Activated CD8-positive, alpha-beta memory T cell treated with anti-CD3 and anti-CD28 coated beads, Interleukin-2, amount 10 ng/mL, durations not matched to agents 7 days and 5 days (primary cell): ENCODE data around the gene SYS1. TPM values are rescaled to one million over a fixed set of nuclear protein-coding genes. Genes with fewer than 3 reads are reported as not detected.

Experiments
- ATAC-seq: fragments of 150-1000 bp; cut with Tn5 transposase; one replicate; pipeline ENCODE4 v1.10.0; 2021; ENCODE audit warnings: moderate library complexity
- CTCF ChIA-PET: fragments of 350-600 bp; sonication (Branson Sonifier 250); formaldehyde crosslinking; loops from one replicate; lab custom pipeline; 2021; ENCODE audit warnings: antibody characterized with exemption; lab: Charles Lee
- DNase-seq: peaks from one replicate; pipeline ENCODE4 v3.0.0-alpha.2; 2020
- H3K27ac Mint-ChIP-seq: one replicate; pipeline ENCODE4 v1.8.0; 2021; ENCODE audit warnings: mild to moderate bottlenecking, mixed read lengths
- H3K27me3 Mint-ChIP-seq: one replicate; pipeline ENCODE4 v1.8.0; 2021; ENCODE audit warnings: mixed read lengths
- H3K36me3 Mint-ChIP-seq: one replicate; pipeline ENCODE4 v1.8.0; 2021; ENCODE audit warnings: mild to moderate bottlenecking, mixed read lengths
- H3K4me1 Mint-ChIP-seq: one replicate; pipeline ENCODE4 v1.8.0; 2021; ENCODE audit warnings: mixed read lengths
- H3K4me3 Mint-ChIP-seq: one replicate; pipeline ENCODE4 v1.8.0; 2021; ENCODE audit warnings: mild to moderate bottlenecking, moderate library complexity, mixed read lengths
- H3K9me3 Mint-ChIP-seq: one replicate; pipeline ENCODE4 v1.8.0; 2022; ENCODE audit warnings: low read depth, mixed read lengths
- total RNA-seq, 2 experiments: library from RNA; stranded (reverse); gene quantifications; one replicate each; pipeline ENCODE4 v1.2.3, GENCODE V29; 2021

SYS1 gene
- total RNA-seq, 2 experiments from 2014 or later = 19.6 to 24.9 TPM

GRCh38 chr20:45329497-45330319 lies 33.2 kb upstream of the SYS1 start:
- CTCF ChIA-PET = no interaction called here
- H3K36me3 Mint-ChIP-seq = peaks cover 4% of the 10 kb centered on the region
- no peak overlapping the region for H3K4me3 Mint-ChIP-seq
- ATAC-seq (no peak), DNase-seq (no peak)
- H3K27ac Mint-ChIP-seq = no peak overlapping the region
- no peaks in the 10 kb centered on the region for H3K9me3 Mint-ChIP-seq
- no peaks in the 10 kb centered on the region for H3K4me1 Mint-ChIP-seq
- no peaks in the 10 kb centered on the region for H3K27me3 Mint-ChIP-seq

DNA sequence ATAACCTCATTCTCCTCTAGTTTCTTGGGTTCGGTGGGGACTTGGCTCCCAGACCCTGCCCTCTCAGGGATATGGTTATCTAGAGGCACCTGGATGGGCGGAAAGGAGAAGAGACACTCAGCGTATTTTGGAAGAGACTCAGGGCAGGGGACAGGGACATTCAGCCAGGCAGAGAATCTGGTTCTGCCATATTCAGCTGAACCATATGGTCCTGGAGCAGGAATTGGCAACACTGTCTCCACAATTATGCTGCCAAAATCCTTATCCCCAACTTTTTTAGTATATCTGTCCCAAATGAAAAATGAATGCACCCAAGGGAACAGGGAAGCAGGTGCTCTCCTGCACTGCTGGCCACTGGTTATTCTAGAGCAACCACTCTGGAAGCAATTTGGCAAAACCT lies 32.5 kb upstream of the SYS1 start:
- Mint-ChIP-seq H3K27me3 (no peaks in the 10 kb centered on the region), H3K4me3 (no peak overlapping the region), H3K36me3 (peaks cover 4% of the 10 kb centered on the region), H3K27ac (no peak overlapping the region), H3K4me1 (no peaks in the 10 kb centered on the region), H3K9me3 (no peaks in the 10 kb centered on the region)
- CTCF ChIA-PET = no interaction called here
- ATAC-seq = no peak
- DNase-seq = no peak

GRCh38 chr20:45336530-45337366 lies 26.2 kb upstream of the SYS1 start:
- H3K4me3 Mint-ChIP-seq = no peak overlapping the region
- no peak for ATAC-seq

GRCh38 chr20:45337367-45338120 lies 25.4 kb upstream of the SYS1 start:
- H3K27me3 Mint-ChIP-seq = no peaks in the 10 kb centered on the region
- H3K4me1 Mint-ChIP-seq = peaks cover 7% of the 10 kb centered on the region
- H3K9me3 Mint-ChIP-seq = no peaks in the 10 kb centered on the region
- ATAC-seq = no peak
- H3K4me3 Mint-ChIP-seq = no peak overlapping the region
- CTCF ChIA-PET = interaction anchor here (1.1 to 2.1 kb wide), 2 partner anchors 25 to 99 kb away, joined by 3 to 8 read pairs; partner anchors contain the start of gene SYS1
- no peaks in the 10 kb centered on the region for H3K36me3 Mint-ChIP-seq
- no peak for DNase-seq
- H3K27ac Mint-ChIP-seq = no peak overlapping the region

More at GRCh38 chr20:45336530-45337366, 26.2 kb upstream of the SYS1 start:
- DNase-seq = no peak
- no peaks in the 10 kb centered on the region for H3K36me3 Mint-ChIP-seq
- H3K27me3 Mint-ChIP-seq = no peaks in the 10 kb centered on the region
- H3K9me3 Mint-ChIP-seq = no peaks in the 10 kb centered on the region
- CTCF ChIA-PET = interaction anchor here (1.1 to 2.1 kb wide), 2 partner anchors 26 to 100 kb away, joined by 3 to 8 read pairs; partner anchors contain the start of gene SYS1
- peaks cover 5% of the 10 kb centered on the region for H3K4me1 Mint-ChIP-seq
- H3K27ac Mint-ChIP-seq = no peak overlapping the region

GRCh38 chr20:45338121-45339030 lies 24.6 kb upstream of the SYS1 start:
- DNase-seq (no peak), ATAC-seq (no peak)
- H3K27ac Mint-ChIP-seq = no peak overlapping the region
- CTCF ChIA-PET = interaction anchor here (1.1 to 2.1 kb wide), 2 partner anchors 44 to 99 kb away, joined by 3 to 8 read pairs; no protein-coding TSS in a partner anchor
- no peaks in the 10 kb centered on the region for H3K27me3 Mint-ChIP-seq
- peaks cover 12% of the 10 kb centered on the region for H3K4me1 Mint-ChIP-seq
- no peak overlapping the region for H3K4me3 Mint-ChIP-seq
- H3K9me3 Mint-ChIP-seq = no peaks in the 10 kb centered on the region
- H3K36me3 Mint-ChIP-seq = no peaks in the 10 kb centered on the region

GRCh38 chr20:45339084-45339483 lies 23.9 kb upstream of the SYS1 start:
- Mint-ChIP-seq H3K4me1 (peaks cover 12% of the 10 kb centered on the region), H3K27me3 (no peaks in the 10 kb centered on the region), H3K9me3 (no peaks in the 10 kb centered on the region), H3K27ac (no peak overlapping the region), H3K36me3 (no peaks in the 10 kb centered on the region), H3K4me3 (no peak overlapping the region)
- ATAC-seq = no peak
- no peak for DNase-seq
- CTCF ChIA-PET = interaction anchor here (1.1 kb wide), 2 partner anchors 35 to 45 kb away, joined by 3 to 5 read pairs; no protein-coding TSS in a partner anchor

- ATAC-seq (no peak), DNase-seq (no peak)
- peaks cover 16% of the 10 kb centered on the region for H3K4me1 Mint-ChIP-seq
- H3K9me3 Mint-ChIP-seq = no peaks in the 10 kb centered on the region
- H3K27ac Mint-ChIP-seq = no peak overlapping the region
- H3K27me3 Mint-ChIP-seq = no peaks in the 10 kb centered on the region
- H3K36me3 Mint-ChIP-seq = no peaks in the 10 kb centered on the region
- CTCF ChIA-PET = interaction anchor here (1.1 kb wide), 2 partner anchors 34 to 46 kb away, joined by 3 to 5 read pairs; no protein-coding TSS in a partner anchor
- no peak overlapping the region for H3K4me3 Mint-ChIP-seq
These were observed 23.2 kb upstream of the SYS1 start for GRCh38 chr20:45339799-45340198.

GRCh38 chr20:45340236-45340847 lies 22.6 kb upstream of the SYS1 start:
- H3K9me3 Mint-ChIP-seq = no peaks in the 10 kb centered on the region
- no peak overlapping the region for H3K4me3 Mint-ChIP-seq
- CTCF ChIA-PET = interaction anchor here (1.1 to 1.2 kb wide), 2 partner anchors 16 to 33 kb away, joined by 3 to 5 read pairs; no protein-coding TSS in a partner anchor
- H3K27ac Mint-ChIP-seq = no peak overlapping the region
- DNase-seq (no peak), ATAC-seq (no peak)
- H3K36me3 Mint-ChIP-seq = no peaks in the 10 kb centered on the region
- peaks cover 21% of the 10 kb centered on the region for H3K4me1 Mint-ChIP-seq
- H3K27me3 Mint-ChIP-seq = no peaks in the 10 kb centered on the region

GRCh38 chr20:45340951-45341350 lies 22.0 kb upstream of the SYS1 start:
- H3K4me1 Mint-ChIP-seq = peaks cover 25% of the 10 kb centered on the region
- H3K4me3 Mint-ChIP-seq = no peak overlapping the region
- CTCF ChIA-PET = interaction anchor here (0.7 to 1.6 kb wide), 3 partner anchors 17 to 108 kb away, joined by 3 read pairs; no protein-coding TSS in a partner anchor
- no peaks in the 10 kb centered on the region for H3K36me3 Mint-ChIP-seq
- ATAC-seq (no peak), DNase-seq (no peak)
- no peak overlapping the region for H3K27ac Mint-ChIP-seq
- H3K27me3 Mint-ChIP-seq = no peaks in the 10 kb centered on the region
- H3K9me3 Mint-ChIP-seq = no peaks in the 10 kb centered on the region

DNA sequence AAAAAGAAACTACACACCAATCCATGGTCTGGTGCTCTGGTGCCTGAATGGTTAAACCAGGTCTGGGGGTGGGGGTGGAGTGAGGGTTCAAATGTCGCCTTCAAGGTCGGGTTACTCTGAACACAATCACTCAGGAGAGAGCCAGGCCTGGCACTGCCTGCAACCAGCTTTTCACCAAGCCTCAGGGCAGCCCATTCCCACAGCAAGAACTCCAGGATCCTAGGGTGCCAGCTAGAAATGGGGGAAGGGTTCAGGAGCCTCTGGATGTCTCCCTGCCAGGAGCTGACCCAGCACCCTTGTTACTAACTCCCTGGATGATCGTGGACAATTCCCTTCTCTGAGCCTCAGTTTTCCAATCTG lies 21.4 kb upstream of the SYS1 start:
- H3K4me1 Mint-ChIP-seq = peaks cover 31% of the 10 kb centered on the region
- DNase-seq (no peak), ATAC-seq (no peak)
- no peak overlapping the region for H3K27ac Mint-ChIP-seq
- no peaks in the 10 kb centered on the region for H3K27me3 Mint-ChIP-seq
- H3K36me3 Mint-ChIP-seq = no peaks in the 10 kb centered on the region
- H3K4me3 Mint-ChIP-seq = no peak overlapping the region
- H3K9me3 Mint-ChIP-seq = no peaks in the 10 kb centered on the region
- CTCF ChIA-PET = interaction anchor here (0.7 to 1.6 kb wide), 3 partner anchors 18 to 108 kb away, joined by 3 read pairs; no protein-coding TSS in a partner anchor

GRCh38 chr20:45341939-45342854 lies 20.8 kb upstream of the SYS1 start:
- H3K27ac Mint-ChIP-seq = no peak overlapping the region
- H3K36me3 Mint-ChIP-seq = no peaks in the 10 kb centered on the region
- DNase-seq (no peak), ATAC-seq (no peak)
- no peaks in the 10 kb centered on the region for H3K9me3 Mint-ChIP-seq
- CTCF ChIA-PET = interaction anchor here (1.0 to 1.6 kb wide), 3 partner anchors 20 to 107 kb away, joined by 3 read pairs; partner anchors contain the start of gene SYS1
- H3K4me3 Mint-ChIP-seq = no peak overlapping the region
- no peaks in the 10 kb centered on the region for H3K27me3 Mint-ChIP-seq
- peaks cover 38% of the 10 kb centered on the region for H3K4me1 Mint-ChIP-seq
